SIG-M5 (cell line): ENCODE data around the gene TEX28.
"Not testable (repeated sequence)": the region's sequence is repeated elsewhere in the genome, so short reads cannot be mapped to it uniquely, and the experiment has no call there.

Source experiments
- DNase-seq: peaks from one replicate; lab custom pipeline; 2025; lab: John Stamatoyannopoulos, UW

The TEX28 gene

DNA sequence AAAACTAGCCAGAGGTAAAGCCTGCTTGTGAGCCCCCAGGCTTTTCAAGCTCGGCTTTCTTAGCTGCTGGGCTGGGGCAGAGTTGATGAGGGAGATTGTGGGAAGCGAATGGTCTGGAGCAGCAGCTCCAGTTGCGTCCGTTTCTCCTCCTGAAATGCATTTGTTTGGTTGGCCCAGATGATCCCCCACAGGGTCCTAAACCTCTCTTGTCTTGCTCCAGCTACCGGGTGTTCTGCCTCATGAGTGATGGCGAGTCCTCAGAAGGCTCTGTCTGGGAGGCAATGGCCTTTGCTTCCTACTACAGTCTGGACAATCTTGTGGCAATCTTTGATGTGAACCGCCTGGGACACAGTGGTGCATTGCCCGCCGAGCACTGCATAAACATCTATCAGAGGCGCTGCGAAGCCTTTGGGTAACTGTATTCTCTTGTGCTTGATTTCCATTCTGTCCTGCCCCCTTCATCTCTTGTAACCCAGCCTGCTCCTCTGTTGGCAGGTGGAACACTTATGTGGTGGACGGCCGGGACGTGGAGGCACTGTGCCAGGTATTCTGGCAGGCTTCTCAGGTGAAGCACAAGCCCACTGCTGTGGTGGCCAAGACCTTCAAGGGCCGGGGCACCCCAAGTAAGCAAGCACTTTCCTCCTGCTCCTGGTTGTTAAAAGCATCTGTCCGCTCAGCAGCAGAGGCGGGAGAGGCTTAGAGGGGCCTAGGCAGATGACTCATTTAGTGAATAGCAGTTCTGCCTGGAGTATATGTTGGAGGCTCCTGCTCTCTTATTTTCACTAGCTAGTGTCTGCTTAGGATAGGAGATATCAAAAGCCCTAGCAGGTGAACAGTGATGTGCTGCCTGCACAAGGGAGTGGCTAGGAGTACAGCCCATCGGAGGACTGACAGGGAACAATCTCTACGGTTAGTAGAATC lies 16.0 kb upstream of the TEX28 start:
- DNase-seq, result no peak

- DNase-seq, result no peak
Measured at GRCh38 chrX:154309041-154309775, 14.3 kb upstream of the TEX28 start.

DNA sequence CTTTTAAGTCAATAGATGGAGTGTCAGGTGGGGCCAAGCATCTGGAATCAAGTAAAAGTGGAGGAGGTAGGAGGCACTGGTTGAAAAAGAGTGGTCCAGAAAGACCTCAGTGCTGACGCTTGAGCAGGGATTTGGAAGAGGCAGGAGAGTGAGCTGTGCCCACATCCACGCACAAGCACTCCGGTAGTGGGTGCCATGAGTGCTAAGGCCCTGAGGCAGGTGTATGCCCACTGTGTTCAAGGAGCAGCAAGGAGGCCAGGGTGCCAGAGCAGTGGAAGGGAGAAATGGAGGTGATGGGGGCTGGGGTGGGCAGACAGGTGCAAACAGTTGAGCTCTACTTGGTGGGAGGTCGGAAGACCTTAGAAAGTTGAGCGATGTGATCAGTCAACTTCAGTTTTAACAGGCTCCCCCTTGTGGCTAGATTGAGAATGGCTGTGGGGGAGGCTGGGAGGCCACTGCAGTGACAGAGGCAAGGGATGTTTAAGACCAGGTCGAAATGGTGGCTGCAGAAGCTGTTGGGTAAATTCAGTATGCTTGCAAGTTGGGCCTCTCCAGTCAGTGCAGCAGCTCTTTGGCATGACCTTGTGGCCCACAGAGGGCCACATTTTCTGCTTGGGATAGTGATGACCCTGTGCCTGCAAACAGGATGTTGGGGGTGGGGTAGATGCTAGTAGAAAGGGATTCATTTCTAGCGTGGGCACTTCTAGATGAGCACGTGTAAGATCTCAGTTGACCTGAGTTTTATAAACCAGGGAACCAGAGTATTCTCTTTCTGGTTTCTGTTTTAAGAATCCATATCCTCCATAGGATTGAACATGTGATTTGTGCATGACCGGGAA lies 13.4 kb upstream of the TEX28 start:
- no peak for DNase-seq

DNA sequence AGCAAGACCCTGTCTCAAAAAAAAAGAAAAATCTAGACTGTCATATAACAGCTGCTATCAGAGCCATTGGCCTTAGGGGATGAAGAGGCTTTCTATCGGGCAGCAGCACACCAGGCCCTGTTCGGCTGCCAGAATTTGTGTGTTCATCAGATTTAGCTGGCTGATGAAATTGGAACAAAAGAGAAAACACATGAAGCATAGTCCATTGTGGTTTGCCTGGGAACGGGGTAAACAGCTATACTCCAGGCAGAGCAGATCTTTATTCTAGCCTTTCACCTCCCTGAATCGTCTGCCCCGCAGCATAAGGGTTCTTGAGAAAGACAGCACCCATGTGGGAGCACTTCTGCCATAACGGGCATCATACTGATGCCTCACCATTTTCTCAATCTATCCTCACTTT lies 12.3 kb upstream of the TEX28 start:
- DNase-seq, result no peak

GRCh38 chrX:154305541-154306205 lies 10.7 kb upstream of the TEX28 start:
- no peak for DNase-seq

GRCh38 chrX:154304846-154305245 lies 9.9 kb upstream of the TEX28 start:
- DNase-seq, result no peak

DNA sequence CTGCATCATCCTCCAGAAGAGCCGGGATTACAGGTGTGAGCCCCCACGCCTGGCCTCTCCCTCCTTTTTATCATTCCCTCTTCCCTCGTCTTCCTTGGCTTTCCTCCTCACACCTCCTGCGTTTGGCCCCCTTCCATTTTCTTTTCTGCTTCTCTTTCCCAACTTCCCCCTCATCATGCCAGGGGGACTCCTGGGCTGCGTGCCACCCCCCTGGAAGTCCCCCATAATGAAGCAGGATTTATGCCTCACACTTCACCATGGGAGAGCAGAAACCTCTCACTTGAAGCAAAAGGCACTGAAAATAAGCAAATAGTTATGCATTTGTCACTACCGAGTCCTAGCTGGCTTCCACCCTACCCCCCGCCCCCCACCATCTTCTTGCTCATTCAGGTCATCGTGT lies 8.6 kb upstream of the TEX28 start:
- DNase-seq, result no peak

DNA sequence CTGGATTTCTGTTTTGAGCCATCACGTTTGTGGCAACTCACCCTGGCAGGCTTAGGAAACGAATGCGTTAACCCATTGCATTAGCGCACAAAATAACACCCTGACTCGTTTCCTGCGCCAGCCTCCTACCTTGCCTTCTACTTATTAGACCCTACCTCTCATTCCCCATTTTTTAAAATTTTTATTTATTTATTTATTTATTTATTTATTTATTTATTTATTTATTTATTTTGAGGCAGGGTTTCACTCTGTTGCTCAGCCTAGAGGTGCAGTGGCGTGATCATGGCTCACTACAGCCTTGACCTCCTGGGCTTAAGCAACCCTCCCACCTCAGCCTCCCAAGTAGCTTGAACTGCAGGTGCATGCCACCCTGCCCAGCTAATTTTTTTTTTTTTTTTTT lies 8.1 kb upstream of the TEX28 start:
- not testable (repeated sequence) for DNase-seq

- DNase-seq, result no peak
Measured at GRCh38 chrX:154300816-154301215, 5.9 kb upstream of the TEX28 start.

DNA sequence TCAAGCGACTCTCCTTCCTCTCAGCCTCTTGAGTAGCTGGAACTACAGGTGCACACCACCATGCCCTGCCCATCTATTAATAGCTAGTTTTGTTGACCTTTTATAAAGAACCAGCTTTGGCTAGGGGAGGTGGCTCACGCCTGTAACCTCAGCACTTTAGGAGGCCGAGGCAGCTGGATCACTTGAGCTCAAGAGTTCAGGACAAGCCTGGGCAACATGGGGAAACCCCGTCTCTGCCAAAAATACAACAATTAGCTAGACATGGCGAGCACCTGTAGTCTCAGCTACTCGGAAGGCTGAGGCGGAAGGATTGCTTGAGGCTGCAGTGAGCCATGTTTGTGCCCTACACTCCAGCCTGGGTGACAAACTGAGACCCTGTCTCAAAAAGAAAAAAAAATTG lies 3.4 kb upstream of the TEX28 start:
- DNase-seq, result no peak

DNA sequence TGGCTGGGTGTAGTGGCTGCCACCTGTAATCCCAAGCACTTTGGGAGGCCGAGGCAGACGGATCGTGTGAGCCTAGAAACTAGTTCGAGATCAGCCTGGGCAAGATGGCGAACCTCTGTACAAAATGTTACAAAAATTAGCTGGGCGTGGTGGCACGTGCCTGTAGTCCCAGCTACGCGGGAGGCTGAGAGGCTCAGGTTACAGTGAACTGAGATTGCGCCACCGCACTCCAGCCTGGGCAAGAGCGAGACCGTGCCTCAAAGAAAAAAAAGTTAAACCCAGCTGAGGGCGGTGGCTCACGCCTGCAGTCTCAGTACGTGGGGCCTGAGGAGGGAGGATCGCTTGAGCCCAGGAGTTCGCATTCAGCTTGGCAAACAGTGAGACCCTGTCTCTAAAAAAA lies 1.8 kb upstream of the TEX28 start:
- DNase-seq, result no peak

DNA sequence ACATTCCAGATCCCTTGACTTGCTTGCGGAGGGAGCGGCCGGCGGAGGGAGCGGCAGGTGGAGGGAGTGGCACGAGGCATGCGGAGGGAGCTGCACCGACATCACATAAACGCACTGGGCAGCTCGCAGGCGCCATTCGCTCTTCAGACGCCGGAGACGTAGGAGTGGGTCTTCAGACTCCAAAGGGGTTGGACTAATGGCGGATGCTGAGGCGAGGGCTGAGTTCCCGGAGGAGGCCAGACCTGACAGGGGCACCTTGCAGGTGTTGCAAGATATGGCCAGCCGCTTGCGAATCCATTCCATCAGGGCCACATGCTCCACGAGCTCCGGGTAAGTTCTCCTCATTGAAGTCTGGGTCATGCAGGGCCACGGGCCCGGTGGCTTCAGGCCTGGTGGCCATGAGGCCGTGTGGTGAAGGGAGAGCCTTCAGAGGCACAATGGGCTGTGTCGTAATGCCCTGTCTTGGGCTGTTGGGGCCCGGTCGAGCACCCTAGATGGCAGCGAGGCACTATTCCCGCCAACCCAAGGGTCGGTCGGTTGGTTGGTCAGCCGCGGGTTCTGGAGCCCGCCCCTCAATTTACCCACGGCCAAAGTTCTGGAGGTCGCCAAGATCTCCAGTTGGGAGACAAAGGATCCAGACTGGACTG lies 863 bp upstream of the TEX28 start, which contains the start of gene TKTL1:
TKTL1 (plus strand) TSS at position 132 of the 647 bp plus-strand sequence; CDS start at position 197, 65 bp downstream.
- no peak for DNase-seq

DNA sequence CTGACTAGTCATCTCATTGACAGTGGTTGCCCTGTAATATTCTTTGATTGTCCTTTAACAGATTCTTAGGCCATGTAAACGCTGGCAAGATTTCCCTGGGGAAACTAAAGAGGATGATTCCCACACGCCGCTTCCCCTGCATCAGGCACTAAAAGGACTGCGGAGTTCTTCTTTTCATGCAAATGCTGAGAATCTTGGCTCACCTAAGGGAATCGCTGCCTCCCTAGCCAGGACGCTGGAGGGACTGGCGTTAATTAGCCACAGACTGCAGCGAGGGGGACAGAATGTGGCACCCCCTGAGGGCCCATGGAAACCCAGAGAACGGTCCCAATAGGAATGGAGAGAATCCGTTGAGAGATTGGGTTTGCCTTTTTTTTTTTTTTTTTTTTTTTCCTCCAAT lies 8.5 kb downstream of the TEX28 start:
- not testable (repeated sequence) for DNase-seq

DNA sequence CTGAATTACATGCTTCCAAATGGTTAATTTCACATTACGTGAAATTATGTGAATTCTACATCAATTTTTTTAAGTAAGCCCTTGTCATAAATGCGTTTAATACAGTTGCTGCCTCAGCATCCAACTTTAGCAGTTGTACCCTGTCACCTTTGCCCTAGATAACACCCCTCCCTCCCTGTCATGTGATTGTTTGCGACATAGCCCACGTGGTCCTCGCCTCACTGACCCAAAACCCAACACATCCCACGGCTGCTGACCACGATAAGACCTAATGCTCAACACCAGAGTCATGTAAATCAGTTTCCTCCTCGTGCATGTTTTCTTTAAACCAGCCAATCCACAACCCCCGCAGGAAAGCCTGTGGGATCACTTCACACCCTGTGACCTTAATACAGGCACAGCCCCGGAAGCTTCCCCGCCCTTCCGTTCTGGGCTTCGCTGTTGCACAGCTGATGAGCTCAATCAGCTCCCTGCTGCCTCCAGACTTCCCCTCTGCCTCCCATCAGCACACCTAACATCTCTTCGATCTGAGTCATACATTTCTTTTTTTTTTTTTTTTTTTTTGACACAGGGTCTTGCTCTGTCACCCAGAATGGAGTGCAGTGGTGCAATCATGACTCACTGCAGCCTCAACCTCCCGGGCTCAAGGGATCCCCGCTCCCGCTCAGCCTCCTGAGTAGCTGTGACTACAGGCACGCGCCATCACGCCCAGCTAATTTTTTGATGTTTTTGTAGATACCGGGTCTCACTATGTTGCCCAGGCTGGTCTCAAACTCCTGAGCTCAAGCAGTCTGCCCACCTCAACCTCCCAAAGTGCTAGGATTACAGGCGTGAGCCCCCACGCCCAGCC lies 10.2 kb downstream of the TEX28 start:
- not testable (repeated sequence) for DNase-seq

- DNase-seq, result not testable (repeated sequence)
Measured at GRCh38 chrX:154269245-154269644, 25.7 kb downstream of the TEX28 start.

DNA sequence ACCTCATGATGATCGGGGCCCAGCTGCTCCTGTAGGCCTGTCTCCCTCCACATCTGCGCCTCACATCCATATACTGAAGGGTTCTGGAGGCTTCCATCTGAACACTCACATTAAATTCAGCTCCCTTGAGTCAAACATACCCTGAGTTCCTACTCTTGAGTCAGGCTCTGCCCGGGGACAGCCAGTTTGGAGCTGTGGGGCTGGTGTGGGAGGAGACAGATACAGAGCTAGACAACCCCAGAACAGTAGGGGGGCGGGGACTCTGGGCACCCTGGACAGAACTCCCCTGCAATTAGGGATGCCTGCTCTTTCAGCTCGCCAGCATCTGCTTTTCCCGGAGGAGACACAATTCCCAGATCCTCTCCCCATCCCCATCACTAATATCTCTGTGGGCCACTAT lies 31.9 kb downstream of the TEX28 start:
- not testable (repeated sequence) for DNase-seq

GRCh38 chrX:154258711-154259110 lies 36.2 kb downstream of the TEX28 start:
- not testable (repeated sequence) for DNase-seq

GRCh38 chrX:154257282-154257681 lies 37.6 kb downstream of the TEX28 start, which contains the start of gene OPN1MW3:
Gene OPN1MW3 (plus strand): TSS chrX:154257582. CDS start chrX:154257620, 38 bp downstream.
- DNase-seq, result not testable (repeated sequence)

DNA sequence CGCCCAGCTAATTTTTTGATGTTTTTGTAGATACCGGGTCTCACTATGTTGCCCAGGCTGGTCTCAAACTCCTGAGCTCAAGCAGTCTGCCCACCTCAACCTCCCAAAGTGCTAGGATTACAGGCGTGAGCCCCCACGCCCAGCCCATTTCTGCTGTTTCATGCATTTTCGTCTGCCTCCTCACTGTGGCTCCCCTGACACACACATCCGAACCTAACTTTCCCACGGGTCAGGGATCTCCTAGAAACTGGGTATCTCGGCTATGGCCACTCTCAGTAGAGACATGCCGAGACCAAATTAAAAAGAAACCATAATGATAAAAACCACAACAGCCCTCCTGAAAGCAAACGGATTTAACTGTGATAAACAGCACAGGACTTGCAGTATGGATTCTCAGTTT lies 46.8 kb downstream of the TEX28 start:
- DNase-seq, result not testable (repeated sequence)
